ENCODE results near the gene KCNJ16. TPM values are rescaled to one million over a fixed set of nuclear protein-coding genes. Genes with fewer than 3 reads are reported as not detected.

The KCNJ16 gene
- total RNA-seq, 1 experiment from 2014 or later, result not detected

- no peaks in the 10 kb centered on the region for H3K9me3 ChIP-seq (ENCODE audit: low read depth, low read length, poor library complexity, severe bottlenecking)
- no peak for TF ChIP-seq CTCF (conservative IDR thresholded peaks at IDR 0.05; ENCODE audit: low read depth, low read length)
- ChIA-PET POLR2A (ENCODE audit: low non-redundant PET) (no interaction called here), CTCF (no interaction called here)
- H3K4me3 ChIP-seq (ENCODE audit: low read depth, low read length, poor library complexity, severe bottlenecking), result no peak overlapping the region
- peaks cover 9% of the 10 kb centered on the region for H3K27me3 ChIP-seq (replicated peaks; ENCODE audit: insufficient read depth, low read depth, low read length, poor library complexity)
- DNase-seq (ENCODE audit: low spot score), result no peak
- H3K36me3 ChIP-seq (ENCODE audit: insufficient read depth, low read length, poor library complexity, severe bottlenecking), result no peaks in the 10 kb centered on the region
- BruUV-seq (replicated peaks), result no TSS peak
- no peaks in the 10 kb centered on the region for H3K4me1 ChIP-seq (ENCODE audit: insufficient read depth, low read length, poor library complexity, severe bottlenecking)
- intact Hi-C loops (cut with micrococcal nuclease; ENCODE audit: unreplicated experiment), result no loop called here
- no peak overlapping the region for H3K27ac ChIP-seq (ENCODE audit: low read depth, low read length, poor library complexity, severe bottlenecking)
Measured at GRCh38 chr17:70060415-70060814, 14.6 kb upstream of the KCNJ16 start.

- Histone ChIP-seq H3K27me3 (replicated peaks; ENCODE audit: insufficient read depth, low read depth, low read length, poor library complexity) (peaks cover 25% of the 10 kb centered on the region), H3K4me3 (ENCODE audit: low read depth, low read length, poor library complexity, severe bottlenecking) (no peak overlapping the region), H3K9me3 (ENCODE audit: low read depth, low read length, poor library complexity, severe bottlenecking) (no peaks in the 10 kb centered on the region), H3K36me3 (ENCODE audit: insufficient read depth, low read length, poor library complexity, severe bottlenecking) (no peaks in the 10 kb centered on the region), H3K27ac (ENCODE audit: low read depth, low read length, poor library complexity, severe bottlenecking) (no peak overlapping the region), H3K4me1 (ENCODE audit: insufficient read depth, low read length, poor library complexity, severe bottlenecking) (no peaks in the 10 kb centered on the region)
- POLR2A ChIA-PET (ENCODE audit: low non-redundant PET), result no interaction called here
- TF ChIP-seq EZH2 (IDR thresholded peaks at IDR 0.05; ENCODE audit: borderline replicate concordance, low read depth, low read length, poor library complexity, severe bottlenecking) (no peak), CTCF (conservative IDR thresholded peaks at IDR 0.05; ENCODE audit: low read depth, low read length) (no peak)
- intact Hi-C loops (cut with micrococcal nuclease; ENCODE audit: unreplicated experiment), result no loop called here
- no TSS peak for BruUV-seq (replicated peaks)
- CTCF ChIA-PET, result no interaction called here
- no peak for DNase-seq (ENCODE audit: low spot score)
Measured at GRCh38 chr17:70067134-70067533, 7.9 kb upstream of the KCNJ16 start.

- Histone ChIP-seq H3K27ac (ENCODE audit: low read depth, low read length, poor library complexity, severe bottlenecking) (no peak overlapping the region), H3K27me3 (replicated peaks; ENCODE audit: insufficient read depth, low read depth, low read length, poor library complexity) (peaks cover 37% of the 10 kb centered on the region), H3K9me3 (ENCODE audit: low read depth, low read length, poor library complexity, severe bottlenecking) (no peaks in the 10 kb centered on the region), H3K36me3 (ENCODE audit: insufficient read depth, low read length, poor library complexity, severe bottlenecking) (no peaks in the 10 kb centered on the region), H3K4me3 (ENCODE audit: low read depth, low read length, poor library complexity, severe bottlenecking) (no peak overlapping the region), H3K4me1 (ENCODE audit: insufficient read depth, low read length, poor library complexity, severe bottlenecking) (no peaks in the 10 kb centered on the region)
- ChIA-PET CTCF (interaction anchor here (0.7 kb wide), 1 partner anchor 95 kb away, joined by 3 read pairs; no protein-coding TSS in a partner anchor), POLR2A (ENCODE audit: low non-redundant PET) (no interaction called here)
- BruUV-seq (replicated peaks), result no TSS peak
- no peak for DNase-seq (ENCODE audit: low spot score)
- intact Hi-C loops (cut with micrococcal nuclease; ENCODE audit: unreplicated experiment), result no loop called here
- TF ChIP-seq CTCF (conservative IDR thresholded peaks at IDR 0.05; ENCODE audit: low read depth, low read length), result no peak
- TF ChIP-seq EZH2 (IDR thresholded peaks at IDR 0.05; ENCODE audit: borderline replicate concordance, low read depth, low read length, poor library complexity, severe bottlenecking), result no peak
Measured at GRCh38 chr17:70070305-70071027, 4.6 kb upstream of the KCNJ16 start.

Data from A673 (cell line).